ENCODE data around the gene UBE2U.

Gene UBE2U, protein sequence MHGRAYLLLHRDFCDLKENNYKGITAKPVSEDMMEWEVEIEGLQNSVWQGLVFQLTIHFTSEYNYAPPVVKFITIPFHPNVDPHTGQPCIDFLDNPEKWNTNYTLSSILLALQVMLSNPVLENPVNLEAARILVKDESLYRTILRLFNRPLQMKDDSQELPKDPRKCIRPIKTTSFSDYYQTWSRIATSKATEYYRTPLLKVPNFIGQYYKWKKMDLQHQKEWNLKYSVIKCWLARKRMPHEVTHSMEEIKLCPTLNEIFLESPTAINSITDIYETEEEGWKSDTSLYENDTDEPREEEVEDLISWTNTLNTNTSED

DNA sequence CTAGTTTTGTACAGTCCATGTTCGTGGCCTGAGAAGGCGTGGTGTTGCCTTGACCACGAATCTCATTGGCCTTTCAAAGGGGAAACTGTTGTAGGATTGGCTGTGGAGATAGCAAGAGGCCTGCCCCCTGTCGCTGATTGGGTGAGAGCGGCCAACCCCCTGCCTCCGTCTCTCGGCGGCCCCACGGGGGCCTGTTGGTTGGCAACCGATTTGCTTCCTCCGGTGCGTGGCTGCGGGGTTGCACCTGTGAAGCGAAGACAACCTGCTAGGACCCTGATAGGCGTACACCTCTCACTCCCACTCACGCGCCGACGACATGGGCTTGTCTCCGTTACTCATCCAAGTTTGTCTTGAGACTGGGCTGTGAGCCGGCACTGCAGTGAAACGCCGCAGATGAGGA is at the start of gene UBE2U:
TSS of gene UBE2U (plus strand) at position 204 of the 400 bp plus-strand sequence. CDS start 428 bp downstream, outside the sequence.
- no peak for DNase-seq (ENCODE audit: low read depth)

DNA sequence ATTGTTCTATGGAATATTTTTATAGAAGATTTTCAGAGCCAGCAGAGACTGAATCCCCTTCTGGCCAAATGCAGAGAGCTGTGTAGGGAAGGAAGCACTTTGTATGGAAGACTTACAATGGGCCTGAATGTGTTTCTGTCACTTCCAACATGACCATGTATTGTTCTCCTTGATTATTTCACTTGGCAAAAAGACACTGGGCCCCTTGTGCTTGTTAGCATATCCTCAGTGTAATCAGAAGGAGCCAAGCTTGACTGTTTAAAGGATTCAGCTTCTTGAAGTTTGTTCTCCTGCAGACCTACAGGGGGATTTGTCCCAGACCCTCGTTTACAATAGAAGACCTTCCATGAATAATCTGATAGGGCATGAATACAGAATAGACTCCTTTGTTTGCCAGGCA is 48.1 kb upstream of the UBE2U start:
- DNase-seq (ENCODE audit: low read depth), result no peak

DNA sequence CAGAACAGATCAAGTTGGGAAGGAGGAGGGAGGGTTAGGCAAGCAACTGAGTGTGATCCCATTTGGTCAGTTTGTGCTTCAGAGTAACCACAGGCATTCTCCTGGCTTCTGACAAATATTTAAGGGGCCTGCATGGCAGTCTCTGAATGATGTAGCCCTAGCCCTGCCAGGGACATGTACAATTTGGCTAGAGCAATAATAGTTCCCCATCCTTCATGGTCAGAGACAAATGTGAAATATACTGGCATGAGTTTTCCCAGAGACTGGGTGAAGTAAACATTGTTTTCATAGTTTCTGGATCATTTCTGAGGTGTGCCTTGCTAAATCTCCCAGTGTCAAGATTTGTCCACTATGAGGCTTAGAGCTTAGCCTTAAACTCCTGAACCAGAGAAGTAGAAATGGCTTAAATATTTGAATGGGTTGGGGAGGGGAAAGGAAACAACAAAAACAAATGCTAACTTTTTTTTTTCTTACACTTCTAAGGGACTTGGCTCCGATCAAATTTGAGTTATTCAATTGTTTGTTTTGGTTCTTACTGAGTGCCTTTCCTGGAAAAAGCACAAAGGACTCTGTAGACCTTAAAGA is 42.0 kb upstream of the UBE2U start:
- no peak for DNase-seq (ENCODE audit: low read depth)

DNA sequence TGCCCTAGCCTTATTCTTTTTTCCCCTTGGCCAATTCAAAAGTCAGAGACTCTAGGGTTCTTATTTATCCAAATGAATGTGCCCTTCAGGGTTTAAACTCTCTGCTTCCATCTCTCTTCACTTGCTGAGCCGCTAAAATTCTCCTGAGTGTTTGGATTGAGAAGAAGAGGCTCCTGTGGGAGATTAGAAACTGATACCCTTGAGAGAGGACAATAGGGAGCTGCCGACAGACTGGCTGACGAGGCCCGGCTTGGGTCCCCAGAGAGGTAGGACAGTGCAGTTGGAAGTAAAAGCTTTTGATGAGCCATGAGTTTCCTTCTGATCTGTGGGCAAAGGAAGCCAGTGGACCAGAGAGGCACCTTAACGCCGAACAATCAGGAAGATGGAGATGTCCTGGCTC is 41.3 kb upstream of the UBE2U start:
- no peak for DNase-seq (ENCODE audit: low read depth)

DNA sequence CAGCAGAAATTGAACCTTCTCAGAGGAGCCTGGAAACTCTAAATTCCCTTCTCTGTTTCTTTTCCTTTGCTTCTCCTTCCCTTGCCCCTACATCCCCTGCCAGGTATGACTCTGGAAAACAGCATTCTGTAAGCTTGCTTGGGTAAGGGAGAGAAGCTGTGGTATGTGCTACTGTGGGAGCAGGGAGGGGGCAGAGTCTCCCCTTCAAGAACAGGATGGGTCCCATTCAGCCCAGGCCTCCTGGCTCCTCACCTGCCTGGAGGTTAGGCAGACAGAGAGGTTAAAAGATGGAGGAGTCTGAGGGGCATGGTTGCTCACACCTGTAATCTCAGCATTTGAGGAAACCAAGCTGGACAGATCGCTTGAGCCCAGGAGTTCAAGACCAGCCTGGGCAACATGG is 40.6 kb upstream of the UBE2U start:
- no peak for DNase-seq (ENCODE audit: low read depth)

DNA sequence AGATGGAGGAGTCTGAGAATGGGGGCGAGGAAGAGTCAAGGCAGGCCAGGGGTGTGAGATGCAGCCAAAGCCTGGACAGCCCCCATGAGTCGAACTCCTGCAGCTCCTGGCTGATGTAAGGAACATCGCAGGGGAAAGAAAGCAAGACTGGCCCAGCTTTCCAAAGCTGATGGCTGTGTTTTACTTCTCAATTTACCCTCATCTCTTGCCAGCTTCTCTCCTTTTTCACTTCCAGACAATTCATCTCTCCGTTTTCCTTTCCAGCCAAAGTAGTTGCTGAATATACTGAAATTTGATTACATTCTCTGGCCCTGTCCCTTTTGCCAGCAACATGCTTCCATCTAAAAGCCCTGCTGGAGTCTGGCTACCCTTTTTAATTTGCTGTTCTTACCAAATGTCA is 40.0 kb upstream of the UBE2U start:
- DNase-seq (ENCODE audit: low read depth), result no peak

DNA sequence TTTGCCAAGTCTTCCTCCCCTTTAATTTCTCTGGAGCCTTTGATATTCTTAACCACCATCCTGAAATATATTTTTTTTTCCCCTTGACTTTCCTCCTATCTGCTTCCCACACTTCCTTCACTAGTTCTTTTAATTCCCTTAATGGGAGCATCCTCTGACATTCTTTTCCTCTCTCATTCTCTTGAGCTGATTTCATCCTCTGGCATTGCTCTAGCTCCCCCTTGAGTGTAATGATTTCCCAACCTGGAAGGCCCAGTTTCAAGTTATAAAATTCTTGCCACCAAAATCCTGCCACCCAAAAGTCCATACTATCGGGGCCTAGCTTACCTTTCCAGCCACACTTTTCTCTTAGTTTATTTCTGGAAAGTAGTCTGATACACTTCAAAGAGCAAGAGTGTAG is 39.5 kb upstream of the UBE2U start:
- DNase-seq (ENCODE audit: low read depth), result no peak

DNA sequence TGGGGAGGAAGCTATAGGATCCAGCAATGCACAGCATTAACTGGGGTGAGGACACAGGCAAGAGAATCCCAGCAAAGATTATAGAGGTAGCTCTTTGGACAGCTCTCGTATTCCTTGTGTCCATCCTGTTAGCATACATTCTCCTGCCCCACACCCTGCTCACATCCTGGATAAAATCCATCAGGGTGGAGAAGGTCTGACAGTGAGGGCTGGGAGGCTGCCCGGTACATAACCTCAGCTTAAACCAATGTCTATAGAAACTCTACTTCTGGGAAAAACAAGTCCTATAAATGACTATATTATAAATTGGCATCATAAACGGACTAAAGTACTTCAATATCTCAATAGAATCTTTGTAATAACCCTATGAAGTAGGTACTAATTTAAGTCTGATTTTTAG is 36.8 kb upstream of the UBE2U start:
- DNase-seq (ENCODE audit: low read depth), result no peak

DNA sequence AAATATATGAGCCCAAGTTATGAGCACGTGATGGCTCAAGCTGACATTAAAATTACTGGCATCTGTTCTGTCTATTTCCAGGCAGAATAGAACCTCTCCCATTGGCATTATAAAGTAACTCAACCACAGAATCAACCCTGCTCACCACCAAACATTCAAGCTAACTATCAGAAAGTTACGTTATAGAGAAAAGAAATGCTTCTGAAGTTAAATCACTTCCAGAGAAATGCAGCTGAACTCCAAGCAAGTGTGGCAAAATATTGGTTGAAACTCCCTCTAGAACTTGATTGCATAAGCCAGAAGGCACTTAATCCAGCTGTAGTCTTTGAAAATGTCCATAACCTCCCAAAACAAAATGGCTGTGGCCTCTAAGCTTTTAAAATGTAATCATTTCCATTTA is 36.2 kb upstream of the UBE2U start:
- DNase-seq (ENCODE audit: low read depth), result no peak

DNA sequence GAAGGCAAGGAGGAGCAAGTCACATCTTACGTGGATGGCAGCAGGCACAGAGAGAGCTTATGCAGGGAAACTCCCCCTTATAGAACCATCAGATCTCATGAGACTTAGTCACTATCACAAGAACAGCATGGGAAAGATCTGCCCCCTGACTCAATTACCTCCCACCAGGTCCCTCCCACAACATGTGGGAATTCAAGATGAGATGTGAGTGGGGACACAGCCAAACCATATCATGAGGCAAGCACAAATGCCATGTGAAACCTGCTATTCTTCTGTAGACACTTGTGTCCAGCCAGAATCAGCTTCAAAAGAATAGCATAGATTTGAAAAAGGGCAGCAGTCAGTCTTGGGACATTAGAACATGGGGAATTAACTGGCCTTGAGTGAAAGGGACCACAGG is 32.2 kb upstream of the UBE2U start:
- no peak for DNase-seq (ENCODE audit: low read depth)

DNA sequence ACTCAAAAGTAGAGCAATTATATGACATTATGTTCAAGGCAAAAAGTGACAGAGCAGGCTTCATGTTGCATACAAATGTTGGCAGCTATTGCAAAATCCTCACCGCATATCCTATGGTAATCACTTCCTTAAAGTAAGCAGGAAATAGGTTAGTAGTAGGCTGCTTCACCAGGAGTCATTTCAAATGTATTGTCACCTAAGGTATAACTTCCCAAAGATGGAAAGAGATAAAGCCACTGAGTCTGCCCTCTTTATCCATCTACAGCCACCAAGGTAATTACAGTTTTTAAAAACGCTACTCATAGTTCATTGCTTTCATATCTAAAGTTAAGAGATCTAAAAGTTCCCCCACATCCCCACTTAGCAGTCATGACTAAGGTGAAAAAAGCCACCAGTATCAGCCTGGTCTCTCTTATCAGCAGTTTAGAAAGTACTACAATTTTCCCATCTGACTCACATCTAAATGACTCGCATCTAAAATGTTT is 31.6 kb upstream of the UBE2U start:
- DNase-seq (ENCODE audit: low read depth), result no peak

DNA sequence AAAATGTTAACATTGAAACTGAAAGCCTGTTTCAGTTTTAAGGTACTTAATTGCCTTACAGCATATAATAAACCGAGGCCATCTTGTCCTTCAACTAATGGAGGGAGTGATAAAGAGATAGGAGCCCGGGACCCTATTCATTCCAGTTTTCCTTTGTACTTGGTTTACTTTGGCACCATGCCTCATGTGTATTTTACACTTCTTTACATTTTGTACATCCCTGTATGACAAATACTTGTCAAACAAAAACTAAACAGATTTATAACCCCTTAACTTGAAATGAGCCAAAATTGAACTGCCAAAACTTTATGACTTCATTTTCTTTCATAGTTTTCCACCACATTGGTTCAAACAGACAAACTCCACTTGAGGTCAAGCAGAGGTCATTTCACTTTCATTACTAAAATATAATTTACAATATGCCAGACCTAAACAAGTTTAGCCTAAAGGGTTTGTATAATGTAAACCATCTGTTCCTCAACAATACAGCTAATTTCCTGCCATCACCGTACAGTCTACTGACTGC is 30.9 kb upstream of the UBE2U start:
- DNase-seq (ENCODE audit: low read depth), result no peak

DNA sequence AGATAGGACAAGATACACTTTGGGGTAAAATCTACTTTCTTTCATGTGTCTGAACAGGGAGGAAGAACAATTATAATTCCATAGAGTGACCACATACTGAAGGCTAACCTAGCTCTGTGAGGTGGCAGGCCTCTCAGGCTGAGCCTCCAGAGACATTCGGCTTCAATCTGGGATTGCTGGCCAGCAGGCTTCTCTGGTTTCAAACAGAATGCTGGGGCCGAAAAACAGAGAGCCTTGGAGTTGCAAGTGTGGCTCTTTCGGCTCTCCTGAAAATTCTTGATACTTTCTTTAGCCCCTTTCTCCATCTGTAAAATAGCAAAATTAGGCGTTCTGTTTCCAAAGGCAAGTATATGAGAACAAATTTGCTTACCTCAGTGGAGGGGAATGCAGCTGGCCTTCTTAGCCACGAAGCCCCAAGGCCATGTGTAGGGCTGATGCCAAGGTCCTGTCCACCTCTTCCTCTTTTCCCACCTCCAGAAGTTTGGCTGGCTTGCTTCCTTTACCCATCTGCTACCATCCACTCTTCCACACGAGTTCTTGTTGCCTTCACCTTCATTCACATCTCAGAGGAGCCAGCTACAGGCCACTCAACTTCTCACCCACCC is 30.0 kb upstream of the UBE2U start:
- no peak for DNase-seq (ENCODE audit: low read depth)

DNA sequence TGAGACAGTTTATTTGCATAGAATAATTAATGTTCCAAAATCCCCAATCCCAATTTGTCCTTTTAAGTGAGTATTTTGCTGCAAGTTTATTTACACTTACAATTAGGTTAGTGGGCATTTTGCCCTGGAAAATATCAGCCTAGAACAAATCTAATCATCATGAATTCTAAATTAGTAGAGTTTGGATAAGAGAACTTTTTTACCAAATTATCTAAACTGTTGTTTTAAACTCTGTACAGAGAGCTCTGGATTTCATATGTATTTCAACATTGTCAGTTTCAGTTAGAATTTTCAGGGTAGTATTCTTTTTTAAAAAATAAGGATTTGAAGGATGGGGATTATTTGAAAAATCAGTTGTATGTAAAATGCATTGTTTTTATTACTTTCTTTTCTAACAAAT is 27.8 kb upstream of the UBE2U start:
- no peak for DNase-seq (ENCODE audit: low read depth)

DNA sequence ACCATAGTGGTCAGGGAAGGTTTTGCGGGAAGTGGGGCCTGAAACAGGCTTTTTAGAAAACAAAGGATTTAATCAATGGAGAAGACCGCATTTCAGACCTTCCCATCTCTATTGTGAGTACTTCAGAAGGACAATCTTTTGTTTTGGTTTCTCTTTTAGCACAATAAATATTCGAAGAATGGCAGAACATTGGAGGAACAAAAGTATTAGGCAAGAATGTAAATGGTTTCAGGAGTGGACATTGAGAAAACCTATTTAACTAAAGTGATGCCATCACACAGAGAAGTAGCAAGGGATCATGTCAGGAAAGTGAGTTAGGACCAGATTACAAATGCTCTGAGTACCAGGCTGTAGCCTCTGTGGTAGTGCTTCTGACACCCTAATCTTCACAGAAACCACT is 26.8 kb upstream of the UBE2U start:
- DNase-seq (ENCODE audit: low read depth), result no peak

DNA sequence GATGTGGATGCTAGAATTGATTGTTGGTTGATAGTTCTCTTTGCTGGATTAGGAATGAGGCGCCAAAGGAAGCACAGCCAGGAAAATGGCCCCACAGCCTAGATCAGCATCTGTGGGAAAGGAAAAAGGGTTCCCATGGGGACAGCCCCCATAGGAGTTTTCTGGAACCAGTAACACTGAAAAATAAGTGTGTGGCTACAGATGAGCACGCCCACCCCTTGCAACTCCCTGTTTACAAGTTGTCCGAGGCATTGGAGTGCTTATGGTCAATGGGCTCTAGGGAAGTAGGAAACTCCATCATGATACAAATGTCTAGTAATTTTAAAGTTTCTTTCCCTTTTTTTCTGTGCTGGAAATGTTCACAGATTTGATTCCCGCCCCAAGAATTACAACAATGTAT is 23.8 kb upstream of the UBE2U start:
- DNase-seq (ENCODE audit: low read depth), result no peak

DNA sequence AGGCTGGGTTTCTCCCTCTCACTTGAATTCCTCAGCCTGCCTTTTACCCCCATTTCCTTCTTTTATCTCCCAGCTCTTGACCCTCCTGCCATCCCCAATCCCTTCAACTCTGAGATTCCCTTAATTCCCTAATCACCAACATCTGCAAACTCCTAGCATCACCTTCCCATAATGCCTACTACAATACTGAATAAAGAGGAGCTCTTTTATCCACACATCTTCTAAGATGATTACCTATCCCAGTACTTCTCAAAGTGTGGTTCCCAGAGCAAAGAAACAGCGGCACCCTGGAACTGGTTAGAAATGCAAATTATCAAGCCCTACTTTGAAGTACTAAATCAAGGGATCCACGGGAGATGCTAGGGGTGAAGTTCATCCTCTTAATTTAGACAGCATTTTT is 21.2 kb upstream of the UBE2U start:
- no peak for DNase-seq (ENCODE audit: low read depth)

DNA sequence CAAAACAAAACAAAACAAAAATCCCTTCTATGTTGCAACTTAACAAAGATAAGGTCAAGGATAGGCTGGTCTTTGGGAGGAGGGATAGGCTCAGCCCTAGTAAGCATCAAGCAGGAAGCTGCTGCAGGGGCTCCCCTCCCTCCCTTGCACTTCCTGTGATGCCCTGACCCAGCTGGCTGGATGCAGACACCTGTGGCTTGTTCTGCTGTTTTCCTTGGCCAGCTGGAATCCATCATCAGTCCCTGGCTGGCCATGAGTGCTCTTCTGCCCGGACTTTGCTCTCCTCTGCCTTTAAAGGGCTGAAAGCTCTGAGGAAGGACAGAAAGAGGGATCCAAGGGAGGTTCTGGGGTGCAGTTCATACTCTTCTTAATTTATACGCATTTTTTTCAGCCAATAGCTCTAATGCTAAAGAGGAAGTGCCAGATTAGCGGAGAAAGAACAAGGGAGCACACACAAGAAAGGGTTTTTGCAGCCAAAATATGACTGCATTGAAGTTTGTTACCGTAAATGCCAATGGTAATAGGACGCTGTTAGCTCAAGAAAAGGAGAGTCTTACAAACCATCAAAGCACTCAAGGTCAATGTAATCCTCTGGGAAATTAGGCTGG is 19.9 kb upstream of the UBE2U start:
- no peak for DNase-seq (ENCODE audit: low read depth)

DNA sequence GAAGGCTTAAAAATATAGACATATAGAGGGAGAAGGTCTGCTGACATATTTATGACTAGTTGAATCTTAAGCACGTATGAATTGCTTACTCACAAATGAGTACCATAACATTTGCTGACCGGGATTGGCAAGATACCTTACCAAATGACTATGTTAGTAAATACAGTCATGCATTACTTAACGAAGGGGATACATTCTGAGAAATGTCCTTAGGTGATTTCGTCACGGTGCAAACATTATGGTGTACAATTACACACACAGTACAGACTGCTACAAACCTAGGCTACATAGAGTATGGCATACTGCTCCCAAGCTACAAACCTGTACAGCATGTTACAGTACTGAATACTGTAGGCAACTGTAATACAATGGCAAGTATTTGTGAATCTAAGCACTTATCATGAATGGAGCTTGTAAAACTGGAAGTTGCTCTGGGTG is 19.4 kb upstream of the UBE2U start:
- DNase-seq (ENCODE audit: low read depth), result no peak

DNA sequence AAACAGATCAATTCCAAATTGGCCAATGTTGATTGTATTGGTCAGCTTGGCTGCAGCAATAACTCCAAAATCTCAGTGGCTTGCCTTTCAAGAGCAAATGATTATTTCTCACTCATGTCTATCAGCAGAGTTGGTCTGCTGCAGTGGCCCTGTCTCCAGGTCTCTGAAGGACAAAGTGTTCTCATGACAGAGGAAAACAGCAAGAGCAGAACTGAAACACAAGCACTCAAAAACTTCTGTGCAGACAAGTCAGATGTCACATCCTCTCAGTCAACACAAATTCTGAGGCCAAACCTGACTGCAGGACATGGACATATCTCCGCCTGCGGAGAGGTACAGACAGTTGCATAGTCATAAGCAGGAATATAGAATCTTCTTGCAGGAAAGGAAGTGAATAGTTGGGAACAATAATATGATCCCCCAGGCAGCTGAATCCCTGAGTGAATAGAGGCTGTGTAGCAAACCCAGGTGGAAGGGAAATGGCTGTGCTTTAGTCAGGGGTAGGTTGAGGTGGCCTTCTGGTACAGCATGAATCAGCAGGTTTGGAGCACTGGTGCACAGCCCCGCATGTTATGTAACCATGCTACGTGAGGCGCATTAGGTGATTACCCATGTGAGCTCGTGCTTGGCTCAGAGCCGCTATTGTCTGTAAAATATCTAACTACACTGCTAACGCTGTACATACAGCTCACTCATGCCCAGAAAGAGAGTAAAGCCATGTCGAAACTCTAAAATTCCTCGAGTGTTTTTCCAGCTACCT is 17.1 kb upstream of the UBE2U start:
- DNase-seq (ENCODE audit: low read depth), result no peak

DNA sequence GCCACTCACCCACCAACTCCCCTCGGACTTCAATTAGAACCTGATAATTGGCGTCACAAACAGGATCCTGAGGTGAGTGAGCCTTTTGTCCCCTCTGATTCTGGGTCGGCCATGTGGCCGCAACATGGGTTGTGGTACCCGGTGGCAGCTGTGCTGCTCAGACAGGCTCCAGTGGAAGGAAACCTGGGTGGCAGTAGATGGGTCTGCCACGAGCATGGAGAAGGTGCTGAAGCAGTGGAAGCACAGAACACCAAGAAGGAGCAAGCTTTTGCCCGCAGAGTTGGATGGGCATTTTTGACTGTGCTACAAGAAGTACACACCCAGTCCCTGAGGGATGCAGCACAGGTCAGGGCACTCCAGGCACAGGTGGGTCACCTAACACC is 16.5 kb upstream of the UBE2U start:
- DNase-seq (ENCODE audit: low read depth), result no peak

DNA sequence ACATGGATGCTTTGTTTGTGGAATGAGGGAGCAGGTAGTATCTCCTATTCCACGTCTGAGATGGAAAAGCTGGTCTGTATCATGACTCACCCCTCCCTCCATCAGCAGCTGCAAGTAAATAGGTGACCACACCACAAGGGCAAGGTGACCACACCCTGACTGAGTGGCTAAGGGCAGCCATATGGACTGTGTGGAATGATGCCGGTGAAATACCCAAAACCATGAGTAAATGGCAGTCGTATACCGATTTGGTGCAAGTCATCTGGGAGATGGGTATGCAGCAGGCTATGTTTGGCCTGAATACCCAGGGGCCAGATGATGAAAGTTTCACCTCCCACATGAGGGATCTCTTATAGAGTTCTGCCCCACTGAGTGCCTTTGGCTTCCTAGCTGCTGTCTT is 15.8 kb upstream of the UBE2U start:
- no peak for DNase-seq (ENCODE audit: low read depth)
